NCI-H1436 (cell line): ENCODE measurements around the gene S100PBP.

Experiments used
- DNase-seq: peaks from one replicate; lab custom pipeline; 2025; lab: John Stamatoyannopoulos, UW

S100PBP gene

GRCh38 chr1:32871364-32872191 is 54.1 kb downstream of the S100PBP start:
- DNase-seq: no peak

- DNase-seq: no peak
Measured at GRCh38 chr1:32872192-32872460, 54.7 kb downstream of the S100PBP start.

- no peak for DNase-seq
Measured at GRCh38 chr1:32873484-32873883, 56.0 kb downstream of the S100PBP start.

GRCh38 chr1:32874860-32875752 is 57.7 kb downstream of the S100PBP start:
- DNase-seq: no peak

GRCh38 chr1:32876341-32877210 is 59.1 kb downstream of the S100PBP start:
- peak; percentile 36 for DNase-seq

GRCh38 chr1:32877211-32878110 is 60.0 kb downstream of the S100PBP start:
- DNase-seq: no peak

GRCh38 chr1:32878183-32878582 is 60.7 kb downstream of the S100PBP start:
- DNase-seq: no peak

DNA sequence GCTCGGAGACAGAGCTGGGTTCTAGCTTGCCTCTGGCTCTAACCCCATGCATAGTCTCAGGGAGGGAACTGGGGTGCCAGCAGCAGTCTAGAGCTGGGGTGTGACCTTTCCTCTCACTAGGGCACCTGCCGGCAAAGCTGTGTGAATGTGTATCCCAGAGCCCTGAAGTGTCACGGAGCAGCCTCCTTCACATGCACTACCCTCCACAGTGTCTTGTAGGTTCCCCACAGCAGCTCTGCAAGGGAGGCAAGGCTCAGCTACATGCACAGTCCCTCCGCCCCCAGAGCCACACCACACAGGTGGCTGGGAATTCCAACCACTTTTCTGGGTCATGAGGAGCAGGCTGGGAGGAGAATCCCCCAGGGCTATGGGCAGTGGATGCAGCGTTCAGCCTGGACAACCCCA is 61.2 kb downstream of the S100PBP start:
- DNase-seq: no peak

GRCh38 chr1:32881291-32881690 is 63.8 kb downstream of the S100PBP start:
- DNase-seq: no peak

GRCh38 chr1:32881871-32882850 is 64.7 kb downstream of the S100PBP start:
- no peak for DNase-seq

DNA sequence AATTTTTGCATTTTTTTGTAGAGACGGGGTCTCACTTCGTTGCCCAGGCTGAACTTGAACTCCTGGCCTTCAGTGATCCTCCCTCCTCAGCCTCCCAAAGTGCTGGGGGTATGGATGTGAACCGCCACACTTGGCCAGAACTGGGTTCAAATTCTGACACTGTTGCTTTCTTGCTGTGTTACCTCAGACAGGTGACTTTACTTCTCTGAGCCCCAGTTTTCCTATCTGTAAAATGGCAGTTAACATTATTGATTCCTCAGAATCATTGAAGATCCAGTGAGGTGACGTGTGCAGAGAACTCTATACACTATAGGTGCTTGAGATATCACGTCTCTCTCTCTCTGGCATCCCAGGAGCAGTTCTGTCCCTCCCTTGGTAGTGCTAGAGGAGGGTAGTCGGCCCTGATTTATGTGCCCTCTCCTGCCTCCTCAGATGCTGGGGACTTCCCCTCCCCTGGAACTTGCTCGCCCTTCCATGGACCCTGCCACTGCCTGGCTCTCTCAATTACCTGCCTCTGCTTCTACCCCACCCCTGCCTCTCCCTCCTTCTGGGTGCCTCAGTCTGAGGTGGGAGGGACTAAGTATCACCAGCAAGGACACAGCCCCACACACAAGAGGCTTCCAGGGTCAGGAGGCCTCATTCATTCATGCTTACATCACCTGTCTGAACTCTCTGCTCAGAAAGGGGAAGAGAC is 66.0 kb downstream of the S100PBP start:
- no peak for DNase-seq

- no peak for DNase-seq
Measured at GRCh38 chr1:32884032-32884372, 66.5 kb downstream of the S100PBP start.

GRCh38 chr1:32884726-32885125 is 67.3 kb downstream of the S100PBP start:
- no peak for DNase-seq

DNA sequence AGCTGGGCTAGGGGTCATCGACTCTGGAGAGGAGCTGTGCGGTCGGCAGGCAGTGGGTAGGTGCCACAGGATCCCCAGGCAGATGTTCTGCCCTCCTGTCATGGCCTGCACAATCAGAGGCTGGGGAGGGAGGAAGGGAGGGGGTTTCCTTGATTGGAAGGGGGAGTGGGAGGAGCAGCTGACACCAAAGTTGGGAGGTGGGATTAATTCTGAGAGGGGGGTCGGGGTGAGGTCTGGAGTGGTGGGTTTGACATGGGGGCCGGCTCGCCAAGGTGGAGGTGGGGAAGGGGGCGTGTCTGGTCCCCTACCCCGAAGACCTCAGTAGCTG is 68.2 kb downstream of the S100PBP start:
- DNase-seq: no peak

DNA sequence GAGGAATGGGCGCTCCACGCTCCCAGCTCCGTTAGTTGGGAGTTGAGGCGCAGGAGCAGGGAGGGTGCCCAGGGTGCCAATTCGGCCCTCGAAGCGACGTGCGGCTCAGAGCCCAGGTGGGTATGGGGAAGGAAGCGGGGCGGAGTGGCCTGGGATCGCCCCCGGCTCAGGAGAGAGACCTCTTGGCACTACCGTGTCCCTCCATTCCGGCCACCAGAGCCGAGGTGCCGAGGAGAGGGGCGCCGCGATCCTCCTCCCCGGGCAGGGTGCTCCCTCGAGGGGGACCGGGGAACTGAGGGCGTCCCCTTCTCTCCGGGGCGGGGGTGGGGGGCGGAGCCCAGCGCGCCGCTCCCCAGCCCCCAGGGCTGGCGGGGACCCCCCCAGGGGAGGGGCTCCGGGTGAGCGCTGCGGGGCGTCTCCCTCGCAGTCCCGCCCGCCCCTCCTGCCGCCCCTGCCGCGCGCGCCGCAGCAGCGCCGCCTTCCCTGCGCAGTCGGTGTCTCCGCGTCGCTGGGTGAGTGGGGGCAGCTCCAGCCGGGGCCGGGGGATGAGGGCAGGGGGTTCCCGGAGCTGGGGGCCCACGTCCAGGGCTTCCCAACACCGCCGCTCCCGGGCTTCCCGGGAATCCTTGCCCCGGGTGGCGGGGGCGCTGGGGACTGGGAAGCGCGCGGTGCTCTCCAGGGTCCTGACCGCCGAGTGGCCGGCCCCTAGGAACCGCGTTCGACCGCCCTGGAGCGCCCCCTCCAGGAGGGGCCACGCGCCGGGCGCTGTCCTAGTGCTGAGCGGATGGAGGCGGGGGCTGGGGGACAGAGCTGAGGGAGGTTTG is 68.8 kb downstream of the S100PBP start, which contains the start of gene HPCA:
TSS of gene HPCA (plus strand) at position 488 of the 824 bp plus-strand sequence. CDS start 2,408 bp downstream, outside the sequence.
- peak; percentile 36 for DNase-seq

- DNase-seq: no peak
Measured at GRCh38 chr1:32886828-32887414, 69.5 kb downstream of the S100PBP start.

GRCh38 chr1:32887623-32888022 is 70.2 kb downstream of the S100PBP start:
- no peak for DNase-seq

- no peak for DNase-seq
Measured at GRCh38 chr1:32888134-32888533, 70.7 kb downstream of the S100PBP start.
